Fibroblast of lung (primary cell): Measurements from ENCODE around the gene SERPINA10. TPM values are rescaled to one million over a fixed set of nuclear protein-coding genes. Genes with fewer than 3 reads are reported as not detected.

ENCODE experiments used
- DNase-seq, 2 donors: peaks; one replicate each; pipeline versions ENCODE4 v3.0.0 to v3.0.0-alpha.2; 2010; ENCODE audit warnings: low read depth in 2 of 2
- H2AFZ ChIP-seq: 2 replicates; pipeline ENCODE4 v1.5.1; 2012; ENCODE audit warnings: low read length, control low read depth, inconsistent platforms
- H3K27ac ChIP-seq: 2 replicates; pipeline ENCODE4 v1.5.1; 2011; ENCODE audit warnings: low read length, control low read depth; ENCODE audit not compliant: insufficient read depth
- H3K27me3 ChIP-seq: 2 replicates; pipeline ENCODE4 v1.5.1; 2011; ENCODE audit warnings: mild to moderate bottlenecking, low read length; ENCODE audit not compliant: control insufficient read depth, insufficient read depth
- H3K36me3 ChIP-seq: 2 replicates; pipeline ENCODE4 v1.5.1; 2011; ENCODE audit warnings: low read length; ENCODE audit not compliant: control insufficient read depth, insufficient read depth
- H3K4me1 ChIP-seq: 2 replicates; pipeline ENCODE4 v1.5.1; 2011; ENCODE audit warnings: low read length; ENCODE audit not compliant: control insufficient read depth, insufficient read depth; ENCODE audit errors: extremely low read depth
- H3K4me2 ChIP-seq: 2 replicates; pipeline ENCODE4 v1.5.1; 2011; ENCODE audit warnings: low read length, control low read depth; ENCODE audit not compliant: insufficient read depth; ENCODE audit errors: extremely low read depth
- H3K4me3 ChIP-seq, 4 experiments: fragments of 200-600 bp in 1 of 4; sonication (generic) in 1 of 4; replicated peaks in 1 of 4; 2 replicates each; pipeline ENCODE4 v1.5.1; 2011 to 2016; ENCODE audit warnings: low read length in 4 of 4, low read depth in 3 of 4, mild to moderate bottlenecking in 3 of 4, control low read depth in 2 of 4, inconsistent platforms in 1 of 4, mixed read lengths in 1 of 4; ENCODE audit not compliant: insufficient read depth in 1 of 4; ENCODE audit errors: control extremely low read depth in 1 of 4
- H3K79me2 ChIP-seq: 2 replicates; pipeline ENCODE4 v1.5.1; 2012; ENCODE audit warnings: mild to moderate bottlenecking, low read length, inconsistent platforms; ENCODE audit not compliant: control insufficient read depth, insufficient read depth
- H3K9ac ChIP-seq: 2 replicates; pipeline ENCODE4 v1.5.1; 2011; ENCODE audit warnings: mild to moderate bottlenecking, low read length, control low read depth; ENCODE audit not compliant: insufficient read depth
- H3K9me3 ChIP-seq: 2 replicates; pipeline ENCODE4 v1.5.1; 2012; ENCODE audit warnings: low read depth, low read length; ENCODE audit not compliant: control insufficient read depth, insufficient read depth
- H4K20me1 ChIP-seq: 2 replicates; pipeline ENCODE4 v1.5.1; 2011; ENCODE audit warnings: low read length; ENCODE audit not compliant: control insufficient read depth, insufficient read depth; ENCODE audit errors: extremely low read depth
- EZH2 ChIP-seq: IDR thresholded peaks from 2 replicates; pipeline ENCODE4 v1.5.1; 2012; ENCODE audit warnings: low read length, control low read depth, mild to moderate bottlenecking; ENCODE audit errors: missing control alignments
- polyA plus RNA-seq, 2 donors: library from polyadenylated mRNA; depleted of rRNA in 1 of 2; stranded (reverse) in 1 of 2; unstranded in 1 of 2; fragments of >200 nt; gene quantifications; 2 replicates each; pipeline ENCODE4 v1.2.1, GENCODE V29; 2011 to 2012; ENCODE audit warnings: missing spikeins in 1 of 2
- total RNA-seq: library from RNA; depleted of rRNA; stranded (reverse); fragments of >200 nt; gene quantifications from 2 replicates; pipeline ENCODE4 v1.2.1, GENCODE V29; 2014
- TF ChIP-seq, protein P1 (sequence below), 2 donors: IDR thresholded peaks in 1 of 2; conservative IDR thresholded peaks in 1 of 2; 1 replicate in 1 of 2; 2 replicates in 1 of 2; pipeline ENCODE4 v1.5.1; 2011 to 2012; ENCODE audit warnings: low read length in 2 of 2, control low read depth in 1 of 2, inconsistent platforms in 1 of 2, low read depth in 1 of 2, mild to moderate bottlenecking in 1 of 2

The SERPINA10 gene
- total and polyA plus RNA-seq, 2 donors (not counting 1 experiment from before 2014, with no cell fraction given): not detected

DNA sequence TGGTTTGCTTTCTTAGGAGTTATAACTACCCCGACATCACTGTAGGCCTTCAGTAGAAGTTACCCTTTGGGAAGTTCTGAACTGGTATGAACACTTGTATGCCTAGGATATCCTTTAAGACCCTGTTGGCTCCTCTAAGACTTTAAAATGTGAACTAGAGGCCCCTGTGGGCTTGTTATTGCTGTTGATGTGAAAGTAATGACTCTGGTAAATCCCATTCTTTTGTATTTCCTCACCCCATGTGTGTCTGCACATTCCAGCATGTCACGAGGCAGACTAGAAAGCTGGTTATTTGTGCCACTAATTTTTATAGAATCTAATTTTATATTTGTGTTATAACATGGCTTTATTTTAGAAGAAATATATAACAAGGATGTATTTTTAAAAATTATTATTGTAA, 48.9 kb downstream of the SERPINA10 start:
- H3K4me2 ChIP-seq: no peak overlapping the region
- H3K4me3 ChIP-seq: no peak overlapping the region
- no peaks in the 10 kb centered on the region for H4K20me1 ChIP-seq
- no peaks in the 10 kb centered on the region for H3K9me3 ChIP-seq
- TF ChIP-seq, protein P1, sequence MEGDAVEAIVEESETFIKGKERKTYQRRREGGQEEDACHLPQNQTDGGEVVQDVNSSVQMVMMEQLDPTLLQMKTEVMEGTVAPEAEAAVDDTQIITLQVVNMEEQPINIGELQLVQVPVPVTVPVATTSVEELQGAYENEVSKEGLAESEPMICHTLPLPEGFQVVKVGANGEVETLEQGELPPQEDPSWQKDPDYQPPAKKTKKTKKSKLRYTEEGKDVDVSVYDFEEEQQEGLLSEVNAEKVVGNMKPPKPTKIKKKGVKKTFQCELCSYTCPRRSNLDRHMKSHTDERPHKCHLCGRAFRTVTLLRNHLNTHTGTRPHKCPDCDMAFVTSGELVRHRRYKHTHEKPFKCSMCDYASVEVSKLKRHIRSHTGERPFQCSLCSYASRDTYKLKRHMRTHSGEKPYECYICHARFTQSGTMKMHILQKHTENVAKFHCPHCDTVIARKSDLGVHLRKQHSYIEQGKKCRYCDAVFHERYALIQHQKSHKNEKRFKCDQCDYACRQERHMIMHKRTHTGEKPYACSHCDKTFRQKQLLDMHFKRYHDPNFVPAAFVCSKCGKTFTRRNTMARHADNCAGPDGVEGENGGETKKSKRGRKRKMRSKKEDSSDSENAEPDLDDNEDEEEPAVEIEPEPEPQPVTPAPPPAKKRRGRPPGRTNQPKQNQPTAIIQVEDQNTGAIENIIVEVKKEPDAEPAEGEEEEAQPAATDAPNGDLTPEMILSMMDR (conservative IDR thresholded peaks at IDR 0.05 in 1 of 2, IDR thresholded peaks at IDR 0.05 in 1 of 2; ENCODE audit: low read depth in 1 of 2, low read length in 2 of 2): no peak
- TF ChIP-seq EZH2: no peak
- no peak overlapping the region for H3K27ac ChIP-seq
- H3K36me3 ChIP-seq: no peaks in the 10 kb centered on the region
- no peak for DNase-seq
- no peak overlapping the region for H3K9ac ChIP-seq
- H3K4me1 ChIP-seq: no peaks in the 10 kb centered on the region
- H3K79me2 ChIP-seq: no peaks in the 10 kb centered on the region
- H2AFZ ChIP-seq: no peak overlapping the region
- no peaks in the 10 kb centered on the region for H3K27me3 ChIP-seq

DNA sequence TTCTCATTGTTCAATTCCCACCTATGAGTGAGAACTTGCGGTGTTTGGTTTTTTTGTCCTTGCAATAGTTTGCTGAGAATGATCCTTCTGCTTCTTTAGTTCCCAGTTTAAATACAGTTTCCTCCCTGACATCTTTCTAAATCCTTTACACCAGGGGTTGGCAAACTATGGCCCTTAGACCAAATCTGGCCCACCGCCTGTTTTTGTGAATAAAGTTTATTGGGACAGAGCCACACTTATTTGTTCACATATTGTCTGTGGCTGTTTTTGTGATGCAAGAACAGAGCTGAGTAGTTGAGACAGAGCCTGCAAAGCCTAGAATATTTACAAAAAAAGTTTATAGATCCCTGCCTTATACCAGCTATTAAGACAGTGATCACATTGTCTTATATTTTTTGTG, 53.7 kb downstream of the SERPINA10 start:
- no peak overlapping the region for H3K27ac ChIP-seq
- DNase-seq: no peak
- no peaks in the 10 kb centered on the region for H3K36me3 ChIP-seq
- H2AFZ ChIP-seq: no peak overlapping the region
- no peak overlapping the region for H3K4me3 ChIP-seq
- no peaks in the 10 kb centered on the region for H3K27me3 ChIP-seq
- H3K4me1 ChIP-seq: no peaks in the 10 kb centered on the region
- H3K4me2 ChIP-seq: no peak overlapping the region
- no peaks in the 10 kb centered on the region for H3K79me2 ChIP-seq
- no peaks in the 10 kb centered on the region for H3K9me3 ChIP-seq
- no peaks in the 10 kb centered on the region for H4K20me1 ChIP-seq
- TF ChIP-seq EZH2: no peak
- TF ChIP-seq, protein P1 (conservative IDR thresholded peaks at IDR 0.05 in 1 of 2, IDR thresholded peaks at IDR 0.05 in 1 of 2; ENCODE audit: low read depth in 1 of 2, low read length in 2 of 2): no peak
- H3K9ac ChIP-seq: no peak overlapping the region

DNA sequence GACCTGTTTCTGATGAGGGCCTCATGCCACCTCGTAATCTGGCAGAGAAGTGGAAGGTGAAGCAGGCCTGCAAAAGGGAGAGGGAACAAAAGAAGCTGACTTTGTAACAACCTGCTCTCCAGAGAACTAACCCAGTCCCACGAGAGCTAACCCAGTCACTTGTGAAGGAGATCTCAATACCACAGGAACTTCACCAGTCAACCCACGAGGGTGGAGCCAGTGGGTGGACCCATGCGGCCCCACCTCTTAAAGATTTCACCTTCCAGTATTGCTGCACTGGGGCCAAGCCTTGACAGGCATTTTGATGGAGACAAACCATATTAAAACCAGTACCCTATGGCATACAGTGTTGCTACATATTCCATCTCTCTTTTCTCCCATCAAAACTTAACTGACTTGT, 55.1 kb downstream of the SERPINA10 start:
- Histone ChIP-seq H3K27ac (no peak overlapping the region), H2AFZ (no peak overlapping the region), H3K4me2 (no peak overlapping the region), H3K9ac (no peak overlapping the region), H3K79me2 (no peaks in the 10 kb centered on the region), H3K36me3 (no peaks in the 10 kb centered on the region), H4K20me1 (no peaks in the 10 kb centered on the region), H3K9me3 (no peaks in the 10 kb centered on the region), H3K4me3 (no peak overlapping the region), H3K4me1 (no peaks in the 10 kb centered on the region), H3K27me3 (no peaks in the 10 kb centered on the region)
- DNase-seq: no peak
- TF ChIP-seq, protein P1 (conservative IDR thresholded peaks at IDR 0.05 in 1 of 2, IDR thresholded peaks at IDR 0.05 in 1 of 2; ENCODE audit: low read depth in 1 of 2, low read length in 2 of 2): no peak
- no peak for TF ChIP-seq EZH2
